GM19328 (cell line): ENCODE measurements around the gene SETDB2.
"Not testable (repeated sequence)": the region's sequence is repeated elsewhere in the genome, so short reads cannot be mapped to it uniquely, and the experiment has no call there.

Experiments
- ATAC-seq: cut with Tn5 transposase; IDR thresholded peaks from one replicate; pipeline ENCODE4 v1.9.1; 2021; ENCODE audit warnings: mild to moderate bottlenecking, moderate library complexity; ENCODE audit not compliant: unreplicated experiment

The SETDB2 gene

GRCh38 chr13:49464621-49465325, 20.7 kb downstream of the SETDB2 start:
- ATAC-seq: no peak

- no peak for ATAC-seq
Measured at GRCh38 chr13:49466292-49466838, 22.3 kb downstream of the SETDB2 start.

- no peak for ATAC-seq
Measured at GRCh38 chr13:49472186-49472585, 28.1 kb downstream of the SETDB2 start.

- ATAC-seq: no peak
Measured at GRCh38 chr13:49476529-49476928, 32.5 kb downstream of the SETDB2 start.

GRCh38 chr13:49481788-49482187, 37.7 kb downstream of the SETDB2 start:
- no peak for ATAC-seq

- no peak for ATAC-seq
Measured at GRCh38 chr13:49488563-49488962, 44.5 kb downstream of the SETDB2 start.

- no peak for ATAC-seq
Measured at GRCh38 chr13:49494645-49495044, 50.6 kb downstream of the SETDB2 start.

- ATAC-seq: peak; percentile 78
Measured at GRCh38 chr13:49495783-49496762, 52.0 kb downstream of the SETDB2 start, which contains the start of gene PHF11. PHF11 (plus strand) TSS chr13:49495953; CDS start chr13:49496002, 49 bp downstream.

GRCh38 chr13:49496837-49497236, 52.8 kb downstream of the SETDB2 start:
- ATAC-seq: not testable (repeated sequence)

- ATAC-seq: no peak
Measured at GRCh38 chr13:49497272-49497671, 53.2 kb downstream of the SETDB2 start.

GRCh38 chr13:49498206-49498605, 54.1 kb downstream of the SETDB2 start:
- ATAC-seq: no peak

- no peak for ATAC-seq
Measured at GRCh38 chr13:49499889-49500660, 56.0 kb downstream of the SETDB2 start.

- no peak for ATAC-seq
Measured at GRCh38 chr13:49502954-49503353, 58.9 kb downstream of the SETDB2 start.

- no peak for ATAC-seq
Measured at GRCh38 chr13:49503951-49504350, 59.9 kb downstream of the SETDB2 start.

- ATAC-seq: no peak
Measured at GRCh38 chr13:49512578-49512977, 68.5 kb downstream of the SETDB2 start.

GRCh38 chr13:49516467-49516866, 72.4 kb downstream of the SETDB2 start:
- ATAC-seq: no peak

GRCh38 chr13:49517461-49517860, 73.4 kb downstream of the SETDB2 start:
- no peak for ATAC-seq

- ATAC-seq: no peak
Measured at GRCh38 chr13:49521224-49521623, 77.2 kb downstream of the SETDB2 start.

GRCh38 chr13:49524740-49525501, 80.8 kb downstream of the SETDB2 start:
- no peak for ATAC-seq

- ATAC-seq: no peak
Measured at GRCh38 chr13:49527123-49527522, 83.0 kb downstream of the SETDB2 start.
